HG02970 (cell line): ENCODE data around the gene GPHA2.

Experiments used
- ATAC-seq: cut with Tn5 transposase; IDR thresholded peaks from one replicate; pipeline ENCODE4 v1.9.1; 2021; ENCODE audit warnings: mild to moderate bottlenecking, moderate library complexity, moderate number of reproducible peaks; ENCODE audit not compliant: unreplicated experiment, low FRiP score

The GPHA2 gene

GRCh38 chr11:64892838-64893193, 42.9 kb downstream of the GPHA2 start:
- no peak for ATAC-seq

GRCh38 chr11:64892411-64892831, 43.3 kb downstream of the GPHA2 start:
- ATAC-seq, result no peak

DNA sequence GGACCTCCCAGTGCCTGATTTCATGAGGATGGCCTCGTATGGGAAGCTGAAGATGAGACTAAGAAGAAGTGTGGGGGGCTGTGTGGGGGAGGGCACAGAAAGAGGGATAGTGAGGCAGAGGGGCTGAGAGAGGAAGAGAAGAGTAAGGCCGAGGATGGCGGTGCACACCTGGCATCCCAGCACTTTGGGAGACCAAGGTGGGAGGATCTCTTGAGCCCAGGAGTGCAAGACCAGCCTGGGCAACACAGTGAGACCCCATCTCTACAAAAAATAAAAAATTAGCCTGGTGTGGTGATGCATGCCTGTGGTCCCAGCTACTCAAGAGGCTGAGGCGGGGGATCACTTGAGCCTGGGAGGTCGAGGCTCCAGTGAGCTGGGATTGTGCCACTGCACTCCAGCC, 43.8 kb downstream of the GPHA2 start:
- no peak for ATAC-seq

GRCh38 chr11:64891215-64891848, 44.4 kb downstream of the GPHA2 start:
- no peak for ATAC-seq

DNA sequence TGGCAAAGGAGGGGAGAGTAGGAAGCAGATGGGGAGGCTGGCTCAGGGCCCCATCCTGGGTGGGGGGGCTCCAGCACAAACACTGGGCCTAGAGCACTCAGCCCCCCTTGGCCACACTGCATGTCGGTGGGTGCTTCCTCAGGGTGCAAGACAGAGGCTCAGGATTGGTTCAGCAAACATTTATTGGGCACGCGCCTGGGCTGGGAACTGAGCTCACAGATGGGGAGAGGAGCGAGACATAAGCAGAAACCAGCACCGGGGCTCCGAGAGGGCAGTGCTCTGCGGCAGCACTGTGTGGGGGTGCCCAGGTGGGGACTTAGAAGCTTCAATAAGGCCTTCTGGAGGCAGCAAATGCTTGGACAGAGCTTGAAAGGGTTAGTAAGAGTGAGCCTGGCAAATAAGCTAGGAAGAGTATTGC, 45.2 kb downstream of the GPHA2 start:
- ATAC-seq, result no peak

- ATAC-seq, result no peak
Measured at GRCh38 chr11:64888729-64889511, 46.8 kb downstream of the GPHA2 start.

GRCh38 chr11:64888406-64888728, 47.3 kb downstream of the GPHA2 start:
- ATAC-seq, result no peak

DNA sequence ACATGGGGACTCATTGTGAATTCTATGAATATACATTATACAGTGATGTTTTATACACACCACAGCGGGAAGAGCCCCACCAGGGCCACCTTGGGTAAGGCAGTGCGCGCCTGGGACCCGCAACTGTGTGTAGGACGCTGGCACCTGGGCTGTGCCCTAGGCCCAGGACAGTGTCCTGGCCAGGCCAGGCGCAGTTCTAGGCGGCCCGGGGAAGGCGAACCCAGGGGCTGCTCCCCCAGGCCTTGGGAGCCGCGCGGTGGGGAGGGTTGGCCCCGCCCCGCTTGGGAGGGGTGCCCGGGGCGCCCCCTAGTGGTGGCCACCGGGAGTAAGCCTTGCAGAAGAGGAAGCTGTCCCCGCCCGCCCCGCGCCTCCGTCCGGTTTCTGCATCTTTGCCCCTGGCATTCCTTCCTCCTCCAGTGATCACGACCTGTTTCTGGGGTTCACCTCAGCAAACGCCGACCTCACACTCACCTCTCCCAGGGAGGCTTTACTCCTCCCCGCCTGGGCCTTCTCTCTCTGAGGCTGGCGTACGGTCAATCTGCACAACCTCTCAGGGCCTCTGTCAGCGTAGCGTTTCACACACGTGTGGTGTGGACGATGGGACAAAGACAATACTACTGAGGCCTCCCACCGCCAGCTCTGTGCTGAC, 47.8 kb downstream of the GPHA2 start:
- ATAC-seq, result no peak

DNA sequence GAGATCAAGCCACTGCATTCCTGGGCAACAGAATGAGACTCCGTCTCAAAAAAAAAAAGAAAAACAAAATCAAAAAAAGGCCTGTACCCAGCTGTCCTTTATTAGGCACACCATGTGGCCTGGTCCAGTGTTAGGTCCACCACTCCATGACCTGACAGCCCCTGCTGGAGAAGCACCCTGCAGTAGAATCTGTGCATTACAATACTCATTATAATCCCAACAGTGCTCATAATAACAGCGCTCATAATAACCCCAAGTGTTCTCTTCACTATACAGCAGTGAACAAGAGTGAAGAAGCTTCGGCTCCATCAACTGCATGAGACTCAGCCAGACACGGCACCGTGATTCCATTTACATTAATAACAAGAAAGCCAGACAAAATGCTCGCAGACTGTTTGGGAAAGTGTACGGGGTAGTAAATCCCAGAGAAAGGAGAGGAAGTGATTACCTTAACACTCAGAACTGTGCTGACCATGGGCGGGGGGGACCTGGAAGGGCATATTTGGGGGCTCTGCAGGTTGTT, 48.4 kb downstream of the GPHA2 start:
- no peak for ATAC-seq

DNA sequence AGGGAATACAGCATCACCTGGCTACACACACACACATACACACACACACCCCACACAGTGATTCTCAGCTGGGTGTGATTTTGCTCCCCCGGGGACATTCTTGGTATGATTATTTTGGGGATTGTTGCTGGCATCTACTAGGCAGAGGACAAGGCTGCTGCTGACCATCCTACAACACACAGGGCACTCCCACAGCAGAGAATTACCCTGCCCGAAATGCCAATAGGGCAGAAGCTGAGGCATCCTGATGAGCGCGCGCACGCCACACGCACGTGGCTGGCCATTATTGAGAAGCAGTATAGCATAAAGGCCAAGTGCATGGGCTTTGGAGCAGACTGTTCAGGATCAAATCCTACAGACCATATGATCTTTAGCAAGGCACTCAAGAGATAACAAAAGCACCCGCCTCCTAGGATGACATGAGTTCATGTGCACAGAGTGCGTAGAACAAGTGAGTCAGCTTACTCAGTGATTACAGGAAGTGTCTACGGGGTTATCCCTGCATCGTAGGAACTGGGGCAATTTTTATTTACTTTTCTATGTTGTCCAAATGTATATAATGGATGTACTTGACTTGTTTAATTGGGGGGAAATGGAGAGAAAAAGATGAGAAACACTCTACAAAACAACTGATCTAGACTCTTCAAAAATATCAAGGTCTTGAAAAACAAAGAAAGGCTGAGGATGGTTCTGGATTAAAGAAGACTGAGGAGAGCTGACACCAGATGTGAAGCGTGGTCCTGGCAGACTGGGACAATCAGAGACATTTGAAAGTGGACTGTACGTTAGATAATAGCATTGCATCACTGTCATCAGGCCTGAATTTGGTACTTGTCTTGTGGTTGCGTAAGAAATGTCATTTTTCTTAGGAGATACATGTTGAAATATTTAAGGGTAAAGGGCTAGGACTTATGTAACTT, 50.1 kb downstream of the GPHA2 start:
- no peak for ATAC-seq
